Stimulated activated CD4-positive, alpha-beta T cell treated with anti-CD3 and anti-CD28 coated beads, Interleukin-1b, Interleukin-23, amount 100 ng/mL, for 48 hours (primary cell): Measurements from ENCODE around the gene CSTPP1.
A peak's percentile ranks its signal among the peaks of the same experiment; 100 is the strongest.

Experiments
- DNase-seq: peaks from one replicate; pipeline ENCODE4 v3.0.0-alpha.2; 2020

Gene CSTPP1

GRCh38 chr11:47144541-47144940 lies 208.0 kb downstream of the CSTPP1 start:
- no peak for DNase-seq

- DNase-seq = no peak
Measured at GRCh38 chr11:47147250-47147649, 210.7 kb downstream of the CSTPP1 start.

- DNase-seq = no peak
Measured at GRCh38 chr11:47147681-47148080, 211.1 kb downstream of the CSTPP1 start.

GRCh38 chr11:47148270-47148669 lies 211.7 kb downstream of the CSTPP1 start:
- no peak for DNase-seq

GRCh38 chr11:47148903-47149531 lies 212.5 kb downstream of the CSTPP1 start:
- no peak for DNase-seq

GRCh38 chr11:47149782-47150181 lies 213.2 kb downstream of the CSTPP1 start:
- DNase-seq = no peak

- no peak for DNase-seq
Measured at GRCh38 chr11:47152126-47152952, 215.8 kb downstream of the CSTPP1 start.

- peak; percentile 51 for DNase-seq
Measured at GRCh38 chr11:47152953-47153950, 216.7 kb downstream of the CSTPP1 start.

- no peak for DNase-seq
Measured at GRCh38 chr11:47154616-47155570, 218.3 kb downstream of the CSTPP1 start.

- DNase-seq = no peak
Measured at GRCh38 chr11:47155879-47156278, 219.3 kb downstream of the CSTPP1 start.

- no peak for DNase-seq
Measured at GRCh38 chr11:47156333-47156732, 219.8 kb downstream of the CSTPP1 start.

GRCh38 chr11:47156951-47157350 lies 220.4 kb downstream of the CSTPP1 start:
- no peak for DNase-seq

GRCh38 chr11:47157805-47158204 lies 221.2 kb downstream of the CSTPP1 start:
- no peak for DNase-seq

GRCh38 chr11:47158242-47158641 lies 221.7 kb downstream of the CSTPP1 start:
- DNase-seq = no peak

- no peak for DNase-seq
Measured at GRCh38 chr11:47160753-47161133, 224.2 kb downstream of the CSTPP1 start.

GRCh38 chr11:47161134-47161854 lies 224.7 kb downstream of the CSTPP1 start:
- peak; percentile 47 for DNase-seq

- DNase-seq = no peak
Measured at GRCh38 chr11:47161890-47162289, 225.3 kb downstream of the CSTPP1 start.

- no peak for DNase-seq
Measured at GRCh38 chr11:47162426-47162825, 225.9 kb downstream of the CSTPP1 start.

- DNase-seq = no peak
Measured at GRCh38 chr11:47163193-47163592, 226.6 kb downstream of the CSTPP1 start.

GRCh38 chr11:47163898-47164297 lies 227.3 kb downstream of the CSTPP1 start:
- no peak for DNase-seq

GRCh38 chr11:47164321-47164720 lies 227.8 kb downstream of the CSTPP1 start:
- no peak for DNase-seq
